GM18519 (cell line): ENCODE measurements around the gene HLX.

ENCODE experiments used
- ATAC-seq: cut with Tn5 transposase; IDR thresholded peaks from one replicate; pipeline ENCODE4 v1.9.1; 2021; ENCODE audit warnings: mild to moderate bottlenecking, moderate library complexity; ENCODE audit not compliant: unreplicated experiment, low FRiP score

Gene HLX

GRCh38 chr1:220921498-220921897 lies 42.3 kb downstream of the HLX start:
- ATAC-seq, result no peak

GRCh38 chr1:220921971-220922635 lies 42.9 kb downstream of the HLX start:
- no peak for ATAC-seq

GRCh38 chr1:220922951-220923350 lies 43.7 kb downstream of the HLX start:
- no peak for ATAC-seq

- no peak for ATAC-seq
Measured at GRCh38 chr1:220924331-220924970, 45.2 kb downstream of the HLX start.

- no peak for ATAC-seq
Measured at GRCh38 chr1:220925707-220926106, 46.5 kb downstream of the HLX start.

- ATAC-seq, result no peak
Measured at GRCh38 chr1:220926146-220926545, 46.9 kb downstream of the HLX start.

GRCh38 chr1:220927442-220927841 lies 48.2 kb downstream of the HLX start:
- ATAC-seq, result no peak

- no peak for ATAC-seq
Measured at GRCh38 chr1:220928320-220928719, 49.1 kb downstream of the HLX start.

- ATAC-seq, result no peak
Measured at GRCh38 chr1:220928725-220929300, 49.6 kb downstream of the HLX start.

- ATAC-seq, result no peak
Measured at GRCh38 chr1:220929304-220929703, 50.1 kb downstream of the HLX start.
